AG04450 (cell line): ENCODE data around the gene HEMGN. TPM values are rescaled to one million over a fixed set of nuclear protein-coding genes. Genes with fewer than 3 reads are reported as not detected.

Experiments used
- CTCF ChIA-PET: fragments of 300-600, 350-600 bp; formaldehyde crosslinking; extraction: SDS; loops from one replicate; lab custom pipeline; 2022; ENCODE audit warnings: antibody characterized with exemption, inconsistent platforms; lab: Charles Lee
- POLR2A ChIA-PET: fragments of 350-600 bp; formaldehyde crosslinking; extraction: SDS; loops from one replicate; lab custom pipeline; 2021; ENCODE audit warnings: antibody characterized with exemption, inconsistent platforms; lab: Yijun Ruan, JAX
- DNase-seq: peaks from one replicate; pipeline ENCODE4 v3.0.0-alpha.2; 2011; ENCODE audit warnings: low read depth, low spot score
- H3K27ac ChIP-seq: one replicate; pipeline ENCODE4 v1.5.1; 2012; ENCODE audit warnings: low read depth, low read length, control low read depth
- H3K27me3 ChIP-seq: one replicate; pipeline ENCODE4 v1.6.0; 2012; ENCODE audit warnings: low read length; ENCODE audit not compliant: control insufficient read depth, insufficient read depth
- H3K4me3 ChIP-seq: 2 replicates; pipeline ENCODE4 v1.5.1; 2011; ENCODE audit warnings: mild to moderate bottlenecking, low read depth, low read length, control low read depth
- H3K9me3 ChIP-seq: 2 replicates; pipeline ENCODE4 v1.5.1; 2012; ENCODE audit warnings: low read length; ENCODE audit not compliant: control insufficient read depth, insufficient read depth
- polyA plus RNA-seq: library from polyadenylated mRNA; depleted of rRNA; stranded (reverse); fragments of >200 nt; gene quantifications from 2 replicates; pipeline ENCODE4 v1.2.3, GENCODE V29; 2011
- TF ChIP-seq, protein P1 (sequence below): IDR thresholded peaks from 2 replicates; pipeline ENCODE4 v1.5.1; 2011; ENCODE audit warnings: low read depth, low read length, control low read depth, inconsistent platforms

The HEMGN gene
- polyA plus RNA-seq, 1 experiment: not detected

GRCh38 chr9:97983589-97984187, 45.7 kb upstream of the HEMGN start:
- peak overlapping the region; percentile 78 for H3K4me3 ChIP-seq
- H3K27me3 ChIP-seq: no peaks in the 10 kb centered on the region
- no peak for DNase-seq
- CTCF ChIA-PET: interaction anchor here (0.7 to 6.8 kb wide), 4 partner anchors 13 to 208 kb away, joined by 3 to 40 read pairs (median 9); partner anchors contain the start of gene TRMO
- POLR2A ChIA-PET: interaction anchor here (0.5 to 2.3 kb wide), 6 partner anchors 20 to 74 kb away, joined by 3 to 12 read pairs (median 4); partner anchors contain the start of genes NANS and TRMO
- TF ChIP-seq, protein P1, sequence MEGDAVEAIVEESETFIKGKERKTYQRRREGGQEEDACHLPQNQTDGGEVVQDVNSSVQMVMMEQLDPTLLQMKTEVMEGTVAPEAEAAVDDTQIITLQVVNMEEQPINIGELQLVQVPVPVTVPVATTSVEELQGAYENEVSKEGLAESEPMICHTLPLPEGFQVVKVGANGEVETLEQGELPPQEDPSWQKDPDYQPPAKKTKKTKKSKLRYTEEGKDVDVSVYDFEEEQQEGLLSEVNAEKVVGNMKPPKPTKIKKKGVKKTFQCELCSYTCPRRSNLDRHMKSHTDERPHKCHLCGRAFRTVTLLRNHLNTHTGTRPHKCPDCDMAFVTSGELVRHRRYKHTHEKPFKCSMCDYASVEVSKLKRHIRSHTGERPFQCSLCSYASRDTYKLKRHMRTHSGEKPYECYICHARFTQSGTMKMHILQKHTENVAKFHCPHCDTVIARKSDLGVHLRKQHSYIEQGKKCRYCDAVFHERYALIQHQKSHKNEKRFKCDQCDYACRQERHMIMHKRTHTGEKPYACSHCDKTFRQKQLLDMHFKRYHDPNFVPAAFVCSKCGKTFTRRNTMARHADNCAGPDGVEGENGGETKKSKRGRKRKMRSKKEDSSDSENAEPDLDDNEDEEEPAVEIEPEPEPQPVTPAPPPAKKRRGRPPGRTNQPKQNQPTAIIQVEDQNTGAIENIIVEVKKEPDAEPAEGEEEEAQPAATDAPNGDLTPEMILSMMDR: no peak
- H3K27ac ChIP-seq: peak overlapping the region; percentile 70
- peaks cover 3% of the 10 kb centered on the region; the same call in 1 of the 2 replicates for H3K9me3 ChIP-seq

GRCh38 chr9:97982683-97983588, 45.0 kb upstream of the HEMGN start, which contains the start of gene ANP32B:
Gene ANP32B (plus strand): TSS chr9:97983341. CDS start chr9:97983556, 215 bp downstream.
- Histone ChIP-seq H3K27me3 (no peaks in the 10 kb centered on the region), H3K27ac (peak within 1 kb of the TSS; percentile 84), H3K9me3 (peaks cover 3% of the 10 kb centered on the region; the same call in 1 of the 2 replicates), H3K4me3 (peak within 1 kb of the TSS; percentile 78)
- ChIA-PET POLR2A (interaction anchor here (0.5 to 2.3 kb wide), 8 partner anchors 20 to 189 kb away, joined by 3 to 12 read pairs (median 3); partner anchors contain the start of genes NANS and TRMO), CTCF (interaction anchor here (0.6 to 6.8 kb wide), 9 partner anchors 8 to 110 kb away, joined by 3 to 40 read pairs (median 3); partner anchors contain the start of gene TRMO)
- TF ChIP-seq, protein P1: peak; percentile 73
- peak; percentile 67 for DNase-seq

GRCh38 chr9:97981846-97982682, 44.1 kb upstream of the HEMGN start:
- H3K9me3 ChIP-seq: peaks cover 3% of the 10 kb centered on the region; the same call in 1 of the 2 replicates
- H3K4me3 ChIP-seq: peak overlapping the region; percentile 69
- CTCF ChIA-PET: interaction anchor here (0.6 to 6.8 kb wide), 8 partner anchors 7 to 111 kb away, joined by 3 to 40 read pairs (median 4); partner anchors contain the start of gene TRMO
- H3K27ac ChIP-seq: peak overlapping the region; percentile 84
- TF ChIP-seq, protein P1: no peak
- DNase-seq: no peak
- POLR2A ChIA-PET: interaction anchor here (0.6 to 2.3 kb wide), 6 partner anchors 9 to 75 kb away, joined by 3 to 12 read pairs (median 4); partner anchors contain the start of genes NANS and TRMO
- no peaks in the 10 kb centered on the region for H3K27me3 ChIP-seq

GRCh38 chr9:97980918-97981845, 43.2 kb upstream of the HEMGN start:
- TF ChIP-seq, protein P1: no peak
- H3K9me3 ChIP-seq: peaks cover 3% of the 10 kb centered on the region; the same call in 1 of the 2 replicates
- H3K4me3 ChIP-seq: no peak overlapping the region
- CTCF ChIA-PET: interaction anchor here (2.8 to 6.8 kb wide), 2 partner anchors 22 to 58 kb away, joined by 15 to 40 read pairs; partner anchors contain the start of gene TRMO
- DNase-seq: no peak
- H3K27me3 ChIP-seq: no peaks in the 10 kb centered on the region
- POLR2A ChIA-PET: interaction anchor here (1.4 kb wide), 1 partner anchor 75 kb away, joined by 3 read pairs; no protein-coding TSS in a partner anchor
- H3K27ac ChIP-seq: no peak overlapping the region
